ENCODE measurements around the gene LDLRAD3.

- no peak for TF ChIP-seq CTCF (conservative IDR thresholded peaks at IDR 0.05; ENCODE audit: low read length)
- no peak for TF ChIP-seq EZH2phosphoT487 (IDR thresholded peaks at IDR 0.05; ENCODE audit: borderline replicate concordance)
Observed at GRCh38 chr11:36081274-36081945, 137.5 kb downstream of the LDLRAD3 start.

Measured in Loucy (cell line).